ENCODE data around the gene ROR1. TPM values are rescaled to one million over a fixed set of nuclear protein-coding genes. Genes with fewer than 3 reads are reported as not detected.
"Not testable (repeated sequence)": the region's sequence is repeated elsewhere in the genome, so short reads cannot be mapped to it uniquely, and the experiment has no call there.

Gene ROR1
- total RNA-seq, 2 experiments from 2014 or later = 0.10 to 0.14 TPM

- DNase-seq = no peak
- no peaks in the 10 kb centered on the region for H3K9me3 Mint-ChIP-seq
Observed at GRCh38 chr1:63784489-63785390, 10.9 kb downstream of the ROR1 start.

GRCh38 chr1:63787270-63787669, 13.5 kb downstream of the ROR1 start:
- H3K36me3 Mint-ChIP-seq (ENCODE audit: low read depth); H3K4me1 Mint-ChIP-seq (ENCODE audit: low read depth); H3K27me3 Mint-ChIP-seq (ENCODE audit: low read depth); H3K27ac Mint-ChIP-seq; H3K4me3 Mint-ChIP-seq; intact Hi-C loops (cut with micrococcal nuclease); CTCF ChIA-PET; DNase-seq; H3K9me3 Mint-ChIP-seq: not testable (repeated sequence)

More at GRCh38 chr1:63784489-63785390, 10.9 kb downstream of the ROR1 start:
- Mint-ChIP-seq H3K4me1 (ENCODE audit: low read depth) (peaks cover 2% of the 10 kb centered on the region), H3K4me3 (no peak overlapping the region), H3K36me3 (ENCODE audit: low read depth) (no peaks in the 10 kb centered on the region), H3K27me3 (ENCODE audit: low read depth) (peaks cover 2% of the 10 kb centered on the region), H3K27ac (no peak overlapping the region)
- intact Hi-C loops (cut with micrococcal nuclease) = no loop called here
- CTCF ChIA-PET = no interaction called here

DNA sequence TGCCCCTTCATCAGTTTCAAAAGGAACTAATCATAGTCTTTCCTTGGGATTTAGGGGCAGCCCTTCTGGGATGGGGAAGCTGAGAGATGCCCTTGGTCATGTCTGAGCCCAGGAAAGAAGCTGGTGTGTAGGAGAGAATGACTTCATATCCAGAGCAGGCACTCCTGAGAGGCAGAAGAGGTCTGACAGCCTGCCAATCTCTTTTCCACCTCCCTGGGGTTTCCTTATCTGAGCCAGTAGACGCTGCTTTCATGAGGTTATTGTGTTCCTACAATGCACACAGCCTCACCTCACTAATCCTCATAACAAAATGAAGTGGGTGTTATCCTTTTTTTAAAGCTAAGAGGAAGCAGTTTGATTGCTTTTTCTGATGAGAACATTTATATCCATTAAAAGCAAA, 14.1 kb downstream of the ROR1 start:
- Mint-ChIP-seq H3K4me1 (ENCODE audit: low read depth) (peaks cover 3% of the 10 kb centered on the region), H3K27me3 (ENCODE audit: low read depth) (no peaks in the 10 kb centered on the region)

DNA sequence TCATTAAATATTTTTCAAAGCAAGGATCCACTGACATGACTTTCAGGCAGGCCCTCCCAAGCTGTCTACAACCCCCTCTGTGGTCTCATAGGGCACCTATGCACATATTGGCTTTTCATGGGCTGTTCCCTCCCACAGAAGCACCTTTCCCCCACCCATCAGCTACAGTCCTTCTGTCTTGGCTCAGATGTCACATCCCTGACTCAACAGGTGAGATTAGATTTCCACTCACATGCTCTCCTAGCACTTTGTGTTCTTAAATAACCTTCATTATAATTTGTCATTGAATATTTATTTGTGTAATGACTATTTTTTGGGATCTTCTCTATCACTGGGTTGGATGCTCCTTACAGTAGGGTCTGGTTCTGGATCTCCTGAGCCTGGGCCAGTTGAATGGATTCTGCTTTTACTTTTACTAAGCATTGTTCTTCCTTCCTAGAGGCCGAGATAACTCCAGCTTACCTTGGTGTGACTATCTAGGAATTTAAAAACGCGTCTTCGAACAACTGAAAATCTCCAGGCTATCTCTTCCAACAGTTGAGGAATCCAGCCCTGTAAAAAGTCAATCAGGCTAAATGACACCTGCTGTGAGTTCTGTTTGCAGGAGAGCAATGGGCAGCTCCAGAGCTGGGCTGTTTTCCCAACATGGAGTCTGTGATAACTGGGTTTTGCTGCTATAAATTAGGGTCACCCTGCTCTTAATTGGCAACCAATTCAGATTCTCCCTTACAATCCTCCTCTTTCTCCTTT, 16.2 kb downstream of the ROR1 start:
- DNase-seq = no peak
- CTCF ChIA-PET = no interaction called here
- H3K27me3 Mint-ChIP-seq (ENCODE audit: low read depth) = no peaks in the 10 kb centered on the region
- no peaks in the 10 kb centered on the region for H3K36me3 Mint-ChIP-seq (ENCODE audit: low read depth)
- no peak overlapping the region for H3K4me3 Mint-ChIP-seq
- intact Hi-C loops (cut with micrococcal nuclease) = no loop called here
- peaks cover 3% of the 10 kb centered on the region for H3K4me1 Mint-ChIP-seq (ENCODE audit: low read depth)
- no peaks in the 10 kb centered on the region for H3K9me3 Mint-ChIP-seq
- no peak overlapping the region for H3K27ac Mint-ChIP-seq

More for the DNA sequence above, 14.1 kb downstream of the ROR1 start:
- Mint-ChIP-seq H3K36me3 (ENCODE audit: low read depth) (no peaks in the 10 kb centered on the region), H3K27ac (no peak overlapping the region), H3K9me3 (no peaks in the 10 kb centered on the region), H3K4me3 (no peak overlapping the region)
- intact Hi-C loops (cut with micrococcal nuclease) = no loop called here
- CTCF ChIA-PET = no interaction called here
- DNase-seq = no peak

GRCh38 chr1:63790989-63791388, 17.2 kb downstream of the ROR1 start:
- intact Hi-C loops (cut with micrococcal nuclease) = no loop called here
- Mint-ChIP-seq H3K27me3 (ENCODE audit: low read depth) (no peaks in the 10 kb centered on the region), H3K9me3 (no peaks in the 10 kb centered on the region), H3K36me3 (ENCODE audit: low read depth) (no peaks in the 10 kb centered on the region), H3K27ac (no peak overlapping the region), H3K4me3 (no peak overlapping the region), H3K4me1 (ENCODE audit: low read depth) (peaks cover 3% of the 10 kb centered on the region)
- CTCF ChIA-PET = no interaction called here
- DNase-seq = no peak

GRCh38 chr1:63792152-63792551, 18.3 kb downstream of the ROR1 start:
- intact Hi-C loops (cut with micrococcal nuclease) = no loop called here
- CTCF ChIA-PET = no interaction called here
- no peak for DNase-seq
- Mint-ChIP-seq H3K4me3 (no peak overlapping the region), H3K27ac (no peak overlapping the region), H3K9me3 (no peaks in the 10 kb centered on the region), H3K36me3 (ENCODE audit: low read depth) (no peaks in the 10 kb centered on the region), H3K27me3 (ENCODE audit: low read depth) (no peaks in the 10 kb centered on the region), H3K4me1 (ENCODE audit: low read depth) (peaks cover 3% of the 10 kb centered on the region)

GRCh38 chr1:63793741-63794240, 20.0 kb downstream of the ROR1 start:
- H3K4me3 Mint-ChIP-seq = no peak overlapping the region
- CTCF ChIA-PET = no interaction called here
- no peak for DNase-seq
- no peaks in the 10 kb centered on the region for H3K9me3 Mint-ChIP-seq
- intact Hi-C loops (cut with micrococcal nuclease) = no loop called here
- no peaks in the 10 kb centered on the region for H3K27me3 Mint-ChIP-seq (ENCODE audit: low read depth)
- no peaks in the 10 kb centered on the region for H3K36me3 Mint-ChIP-seq (ENCODE audit: low read depth)
- H3K27ac Mint-ChIP-seq = no peak overlapping the region
- H3K4me1 Mint-ChIP-seq (ENCODE audit: low read depth) = peaks cover 3% of the 10 kb centered on the region

DNA sequence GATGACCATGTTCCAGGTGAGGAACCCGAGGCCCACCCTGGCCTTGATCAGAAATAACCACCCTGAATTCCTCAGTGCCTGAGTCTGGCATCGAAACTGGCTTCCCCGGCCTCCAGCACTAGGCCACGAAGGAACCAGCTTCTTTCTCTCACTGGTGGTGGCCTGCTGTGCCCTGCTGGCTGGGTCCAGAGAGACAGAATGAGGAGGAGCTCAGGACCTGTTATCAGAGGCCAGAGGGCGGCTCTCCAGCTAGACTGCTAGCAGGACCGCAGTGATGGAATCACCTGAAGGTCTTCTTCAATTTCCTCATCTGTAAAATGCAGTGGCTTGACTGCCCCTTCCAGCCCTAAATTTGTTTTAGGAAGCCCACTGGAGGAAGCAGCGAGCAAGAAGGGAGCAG, 20.5 kb downstream of the ROR1 start:
- Mint-ChIP-seq H3K36me3 (ENCODE audit: low read depth) (no peaks in the 10 kb centered on the region), H3K9me3 (no peaks in the 10 kb centered on the region), H3K4me3 (no peak overlapping the region), H3K27me3 (ENCODE audit: low read depth) (no peaks in the 10 kb centered on the region), H3K4me1 (ENCODE audit: low read depth) (peaks cover 3% of the 10 kb centered on the region), H3K27ac (no peak overlapping the region)
- no peak for DNase-seq
- intact Hi-C loops (cut with micrococcal nuclease) = no loop called here
- CTCF ChIA-PET = no interaction called here

DNA sequence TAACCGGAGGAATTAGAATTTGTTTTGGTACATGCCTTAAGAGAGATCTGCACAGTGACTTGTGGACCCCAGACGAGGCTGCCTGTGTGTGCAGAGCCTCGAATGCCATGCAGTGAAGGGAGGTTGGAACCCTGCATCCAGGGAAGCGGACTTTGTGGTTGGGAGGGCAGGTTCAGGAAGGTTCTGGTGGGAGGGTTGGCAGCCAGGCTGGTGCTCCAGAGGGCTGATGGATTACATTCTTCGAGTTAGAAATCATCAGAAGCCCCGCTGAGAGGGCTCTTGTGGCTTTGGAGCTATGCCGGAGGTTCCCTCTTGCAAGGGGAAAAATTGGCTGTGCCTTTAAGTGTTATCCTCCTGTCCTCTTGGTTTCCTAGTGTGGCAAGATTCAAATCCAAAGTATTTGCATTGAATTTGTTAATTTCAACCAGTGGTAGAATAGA, 21.1 kb downstream of the ROR1 start:
- no peak overlapping the region for H3K27ac Mint-ChIP-seq
- no peaks in the 10 kb centered on the region for H3K9me3 Mint-ChIP-seq
- no peaks in the 10 kb centered on the region for H3K36me3 Mint-ChIP-seq (ENCODE audit: low read depth)
- no peak overlapping the region for H3K4me3 Mint-ChIP-seq
- CTCF ChIA-PET = interaction anchor here (0.6 kb wide), 1 partner anchor 104 kb away, joined by 5 read pairs; no protein-coding TSS in a partner anchor
- no peaks in the 10 kb centered on the region for H3K4me1 Mint-ChIP-seq (ENCODE audit: low read depth)
- H3K27me3 Mint-ChIP-seq (ENCODE audit: low read depth) = no peaks in the 10 kb centered on the region
- intact Hi-C loops (cut with micrococcal nuclease) = no loop called here
- DNase-seq = no peak

DNA sequence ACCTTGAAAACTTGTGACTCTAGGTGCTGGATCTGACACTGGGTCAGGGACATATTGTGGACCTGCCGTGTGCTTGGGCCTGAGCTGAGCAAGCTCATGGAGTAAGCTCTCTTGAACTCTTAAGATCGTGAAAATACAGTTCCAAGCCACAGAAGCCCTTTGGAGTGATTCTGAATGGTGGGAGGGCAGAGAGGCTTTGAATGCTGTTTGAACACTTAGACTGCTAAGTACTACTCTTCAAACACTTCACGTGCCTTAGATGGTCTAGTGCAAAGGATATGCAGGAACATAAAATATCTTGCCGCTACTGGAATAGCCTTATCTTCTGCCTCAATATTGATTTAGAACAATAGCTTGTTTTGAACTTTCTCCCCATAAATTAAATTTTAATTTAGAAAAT, 21.6 kb downstream of the ROR1 start:
- Mint-ChIP-seq H3K9me3 (no peaks in the 10 kb centered on the region), H3K4me1 (ENCODE audit: low read depth) (no peaks in the 10 kb centered on the region), H3K27ac (no peak overlapping the region), H3K4me3 (no peak overlapping the region), H3K27me3 (ENCODE audit: low read depth) (no peaks in the 10 kb centered on the region), H3K36me3 (ENCODE audit: low read depth) (no peaks in the 10 kb centered on the region)
- intact Hi-C loops (cut with micrococcal nuclease) = no loop called here
- DNase-seq = no peak
- CTCF ChIA-PET = interaction anchor here (0.6 kb wide), 1 partner anchor 104 kb away, joined by 5 read pairs; no protein-coding TSS in a partner anchor

DNA sequence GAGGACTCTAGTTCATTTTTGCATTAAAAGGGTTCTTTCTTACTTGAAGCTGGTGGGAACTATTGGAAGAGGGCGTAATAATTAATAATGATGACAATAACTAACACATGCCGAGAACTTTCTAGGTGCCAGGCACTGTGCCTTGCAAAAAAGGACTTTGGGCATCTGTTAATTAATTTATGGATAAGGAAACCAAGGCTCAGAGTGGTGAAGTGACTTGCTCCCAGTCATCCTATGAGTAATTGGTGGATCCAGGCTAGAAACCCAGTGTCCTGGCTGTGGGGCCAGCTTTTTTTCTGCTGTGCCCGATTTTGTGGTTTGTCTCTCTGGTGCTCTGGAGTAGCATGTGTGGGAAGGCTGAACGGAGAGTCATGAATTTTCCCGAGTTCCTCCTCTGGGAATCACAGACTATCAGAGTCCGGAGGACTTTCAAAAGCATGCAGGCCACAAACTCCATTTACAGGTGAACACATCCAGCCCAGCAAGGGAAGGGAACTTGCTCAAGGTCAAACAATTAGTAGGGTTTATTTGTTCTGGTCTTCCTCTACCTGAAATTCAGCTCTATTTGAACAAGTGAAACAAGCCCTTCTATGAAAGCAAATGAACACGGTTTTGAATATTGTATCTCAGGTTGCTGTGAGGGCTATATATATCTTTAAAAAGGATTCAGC, 23.4 kb downstream of the ROR1 start:
- no peaks in the 10 kb centered on the region for H3K27me3 Mint-ChIP-seq (ENCODE audit: low read depth)
- no peaks in the 10 kb centered on the region for H3K36me3 Mint-ChIP-seq (ENCODE audit: low read depth)
- no peak overlapping the region for H3K4me3 Mint-ChIP-seq
- no peaks in the 10 kb centered on the region for H3K4me1 Mint-ChIP-seq (ENCODE audit: low read depth)
- DNase-seq = no peak
- CTCF ChIA-PET = interaction anchor here (1.3 kb wide), 1 partner anchor 17 kb away, joined by 4 read pairs; no protein-coding TSS in a partner anchor
- intact Hi-C loops (cut with micrococcal nuclease) = no loop called here
- no peak overlapping the region for H3K27ac Mint-ChIP-seq
- H3K9me3 Mint-ChIP-seq = no peaks in the 10 kb centered on the region

GRCh38 chr1:63798284-63798683, 24.5 kb downstream of the ROR1 start:
- intact Hi-C loops (cut with micrococcal nuclease) = no loop called here
- Mint-ChIP-seq H3K27me3 (ENCODE audit: low read depth) (no peaks in the 10 kb centered on the region), H3K4me3 (no peak overlapping the region), H3K27ac (no peak overlapping the region), H3K36me3 (ENCODE audit: low read depth) (no peaks in the 10 kb centered on the region), H3K9me3 (no peaks in the 10 kb centered on the region), H3K4me1 (ENCODE audit: low read depth) (no peaks in the 10 kb centered on the region)
- no peak for DNase-seq
- CTCF ChIA-PET = interaction anchor here (1.3 kb wide), 1 partner anchor 16 kb away, joined by 4 read pairs; no protein-coding TSS in a partner anchor

All from activated naive CD4-positive, alpha-beta T cell treated with anti-CD3 and anti-CD28 coated beads for 36 hours (primary cell).